G401 (cell line): ENCODE results near the gene VPS37B. TPM values are rescaled to one million over a fixed set of nuclear protein-coding genes. Genes with fewer than 3 reads are reported as not detected.
A peak's percentile ranks its signal among the peaks of the same experiment; 100 is the strongest.
"Not testable (repeated sequence)": the region's sequence is repeated elsewhere in the genome, so short reads cannot be mapped to it uniquely, and the experiment has no call there.

Source experiments
- DNase-seq: peaks from one replicate; pipeline ENCODE4 v3.0.0-alpha.2; 2015; ENCODE audit warnings: low spot score
- in situ Hi-C: cut with HindIII; loops from 2 replicates; pipeline ENCODE4 v1.10.0; 2016; ENCODE audit warnings: low sequenced_read_pairs, mixed read lengths
- total RNA-seq: library from RNA; depleted of rRNA; stranded (reverse); fragments of >200 nt; shearing (Covaris generic); gene quantifications from 2 replicates; pipeline ENCODE4 v1.2.3, GENCODE V29; 2014

VPS37B gene
- total RNA-seq, 1 experiment from 2014 or later = 53.4 TPM

- DNase-seq = peak; percentile 28
- in situ Hi-C loops = no loop called here
These were observed 13.7 kb upstream of the VPS37B start for GRCh38 chr12:122909442-122910288.

GRCh38 chr12:122908915-122909314 lies 13.0 kb upstream of the VPS37B start:
- no peak for DNase-seq
- in situ Hi-C loops = no loop called here

- in situ Hi-C loops, DNase-seq: not testable (repeated sequence)
These were observed 9.3 kb upstream of the VPS37B start for GRCh38 chr12:122905258-122905657.

- in situ Hi-C loops = no loop called here
- DNase-seq = no peak
These were observed 7.7 kb upstream of the VPS37B start for GRCh38 chr12:122903693-122904034.

GRCh38 chr12:122902854-122903692 lies 7.1 kb upstream of the VPS37B start:
- DNase-seq = no peak
- in situ Hi-C loops = no loop called here

- no peak for DNase-seq
- in situ Hi-C loops = no loop called here
These were observed 4.0 kb upstream of the VPS37B start for GRCh38 chr12:122899887-122900286.

GRCh38 chr12:122896662-122897061 lies 738 bp upstream of the VPS37B start:
- DNase-seq = no peak
- in situ Hi-C loops = no loop called here

GRCh38 chr12:122895320-122895703 lies 612 bp downstream of the VPS37B start:
- in situ Hi-C loops = no loop called here
- no peak for DNase-seq

GRCh38 chr12:122894193-122895121 lies 1.5 kb downstream of the VPS37B start:
- in situ Hi-C loops = no loop called here
- DNase-seq = no peak

- no peak for DNase-seq
- in situ Hi-C loops = no loop called here
These were observed 2.4 kb downstream of the VPS37B start for GRCh38 chr12:122893208-122894153.

GRCh38 chr12:122892724-122893123 lies 3.2 kb downstream of the VPS37B start:
- in situ Hi-C loops, DNase-seq: not testable (repeated sequence)

- in situ Hi-C loops = no loop called here
- DNase-seq = no peak
These were observed 4.0 kb downstream of the VPS37B start for GRCh38 chr12:122891661-122892525.

- in situ Hi-C loops = no loop called here
- DNase-seq = no peak
These were observed 6.0 kb downstream of the VPS37B start for GRCh38 chr12:122889761-122890520.

- in situ Hi-C loops = no loop called here
- peak; percentile 85 for DNase-seq
These were observed 7.6 kb downstream of the VPS37B start for GRCh38 chr12:122888232-122888752.

GRCh38 chr12:122887819-122888212 lies 8.1 kb downstream of the VPS37B start:
- DNase-seq = no peak
- in situ Hi-C loops = no loop called here
